OCI-LY3 (cell line): Measurements from ENCODE around the gene GJD3.

Experiments used
- CTCF ChIP-seq: fragments of 200-600, 300-600 bp; sonication (generic); IDR thresholded peaks from 2 replicates; pipeline ENCODE4 v1.5.1; 2014; ENCODE audit warnings: antibody characterized with exemption, low read length, low read depth
- EZH2phosphoT487 ChIP-seq: fragments of 200-600 bp; shearing (Covaris generic); IDR thresholded peaks from 2 replicates; pipeline ENCODE4 v1.6.1; 2018; ENCODE audit warnings: antibody characterized with exemption, mixed run types, low read depth

GRCh38 chr17:40358323-40359038, 6.1 kb downstream of the GJD3 start:
- peak; percentile 84 for TF ChIP-seq CTCF
- no peak for TF ChIP-seq EZH2phosphoT487
